HL-60 (cell line): ENCODE data around the gene TOB1.
A peak's percentile ranks its signal among the peaks of the same experiment; 100 is the strongest.

Experiments
- DNase-seq, 2 experiments: peaks; one replicate each; pipeline ENCODE4 v3.0.0-alpha.2; 2010 to 2020; ENCODE audit warnings: low read depth in 1 of 2, low spot score in 1 of 2
- H3K27ac ChIP-seq: fragments of 250-450 bp; sonication (Bioruptor Pico); replicated peaks from 2 replicates; pipeline ENCODE4 v1.5.1; 2020; ENCODE audit warnings: mild to moderate bottlenecking, moderate library complexity
- H3K27me3 ChIP-seq: fragments of 250-450 bp; sonication (Bioruptor Pico); 2 replicates; pipeline ENCODE4 v1.5.1; 2021; ENCODE audit warnings: mild to moderate bottlenecking, moderate library complexity; ENCODE audit not compliant: insufficient read depth, poor library complexity, severe bottlenecking
- H3K4me3 ChIP-seq: replicated peaks from 2 replicates; pipeline ENCODE4 v1.5.1; 2011; ENCODE audit warnings: mild to moderate bottlenecking, control low read depth, low read length; ENCODE audit not compliant: insufficient read depth
- CTCF ChIP-seq: IDR thresholded peaks from one replicate; pipeline ENCODE4 v1.5.1; 2011; ENCODE audit warnings: low read length, control low read depth, inconsistent platforms; ENCODE audit not compliant: insufficient read depth
- GABPA ChIP-seq: IDR thresholded peaks from 2 replicates; pipeline ENCODE4 v1.6.1; 2012; ENCODE audit warnings: low read depth
- POLR2AphosphoS5 ChIP-seq: IDR thresholded peaks from 2 replicates; pipeline ENCODE4 v1.6.1; 2012; ENCODE audit warnings: low read depth
- REST ChIP-seq: IDR thresholded peaks from 2 replicates; pipeline ENCODE4 v1.6.1; 2012; ENCODE audit warnings: low read depth; ENCODE audit not compliant: insufficient replicate concordance
- SPI1 ChIP-seq: IDR thresholded peaks from 2 replicates; pipeline ENCODE4 v1.6.1; 2012; ENCODE audit warnings: low read depth, mild to moderate bottlenecking, borderline replicate concordance

The TOB1 gene

GRCh38 chr17:50864747-50865059, 1.5 kb downstream of the TOB1 start:
- Histone ChIP-seq H3K27me3 (no peaks in the 10 kb centered on the region), H3K27ac (no peak overlapping the region)
- DNase-seq = no peak

GRCh38 chr17:50863931-50864330, 2.2 kb downstream of the TOB1 start:
- H3K27me3 ChIP-seq = no peaks in the 10 kb centered on the region
- H3K27ac ChIP-seq = no peak overlapping the region
- DNase-seq = no peak
- no peak for TF ChIP-seq POLR2AphosphoS5
- no peak for TF ChIP-seq GABPA
- no peak for TF ChIP-seq REST
- TF ChIP-seq SPI1 = no peak
- no peak for TF ChIP-seq CTCF
- no peak overlapping the region for H3K4me3 ChIP-seq

More at GRCh38 chr17:50864747-50865059, 1.5 kb downstream of the TOB1 start:
- TF ChIP-seq GABPA (no peak), SPI1 (no peak), POLR2AphosphoS5 (no peak), CTCF (no peak), REST (no peak)
- H3K4me3 ChIP-seq = peak overlapping the region; percentile 73

GRCh38 chr17:50863221-50863843, 2.8 kb downstream of the TOB1 start:
- Histone ChIP-seq H3K4me3 (no peak overlapping the region), H3K27me3 (no peaks in the 10 kb centered on the region), H3K27ac (no peak overlapping the region)
- TF ChIP-seq GABPA (no peak), POLR2AphosphoS5 (no peak), REST (no peak), CTCF (peak; percentile 21), SPI1 (no peak)
- DNase-seq = peak in 1 of 2 experiments; percentile 41
